Left lobe of liver (tissue), 2 donors: ENCODE results near the gene AGA. TPM values are rescaled to one million over a fixed set of nuclear protein-coding genes. Genes with fewer than 3 reads are reported as not detected.

Experiments used
- ATAC-seq: fragments of 200-7000 bp; cut with Tn5 transposase; one replicate; pipeline ENCODE4 v1.9.1; 2020; ENCODE audit warnings: mild to moderate bottlenecking, moderate library complexity
- DNase-seq: peaks from one replicate; pipeline ENCODE4 v3.0.0-alpha.2; 2020; ENCODE audit warnings: low spot score
- total RNA-seq: library from RNA; stranded (reverse); gene quantifications from one replicate; pipeline ENCODE4 v1.2.1, GENCODE V29; 2021
- donor health status: DM: no; HTN: no; CAD: no; lungs with moderate emphysema.
- donor health status: DM: no; HTN: yes; CAD: no.

AGA gene
- total RNA-seq, result 13.7 TPM

DNA sequence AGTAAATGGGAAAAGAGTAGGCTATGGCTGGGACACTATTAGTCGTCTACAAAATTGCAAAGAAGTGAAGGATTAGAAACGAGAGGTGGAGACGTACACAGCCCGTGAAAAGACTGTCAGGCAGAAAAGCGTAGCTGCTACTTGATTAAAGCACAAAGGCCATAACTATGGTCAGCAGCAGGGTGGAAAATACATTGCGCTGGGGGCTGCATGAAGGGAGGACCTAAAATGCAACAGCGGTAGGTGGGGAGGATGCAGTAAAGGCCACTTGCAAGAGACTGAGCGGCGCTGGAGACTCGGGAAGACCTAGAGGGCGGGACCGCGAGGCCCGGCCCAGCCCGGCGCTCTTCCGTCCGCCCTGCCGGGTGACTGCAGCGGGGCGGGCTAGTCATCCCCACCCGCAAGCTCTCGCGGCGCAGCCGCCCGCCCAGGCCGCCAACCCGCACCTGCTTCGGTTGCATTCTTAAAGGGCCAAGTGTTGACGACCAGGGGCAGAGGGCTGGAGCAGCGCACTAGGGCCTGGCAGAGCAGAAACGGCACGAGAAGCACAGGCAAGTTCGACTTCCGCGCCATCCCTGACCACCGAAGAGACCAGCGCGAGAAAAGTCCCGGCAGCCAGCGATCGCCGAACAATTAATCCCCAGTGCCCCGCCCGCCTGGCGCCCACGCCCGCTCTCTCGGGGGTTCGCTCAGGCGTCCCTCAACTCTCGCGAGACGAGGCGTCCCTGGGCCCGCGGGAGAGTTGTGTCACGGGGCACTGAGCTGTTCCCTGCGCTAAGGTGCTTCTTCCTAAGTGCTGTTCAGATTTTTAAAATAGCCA is at the start of gene AGA:
TSS of gene AGA (minus strand) at position 635 of the 820 bp plus-strand sequence. CDS start at position 573, 62 bp downstream.
- ATAC-seq, result peak; percentile 96
- DNase-seq, result peak; percentile 97

DNA sequence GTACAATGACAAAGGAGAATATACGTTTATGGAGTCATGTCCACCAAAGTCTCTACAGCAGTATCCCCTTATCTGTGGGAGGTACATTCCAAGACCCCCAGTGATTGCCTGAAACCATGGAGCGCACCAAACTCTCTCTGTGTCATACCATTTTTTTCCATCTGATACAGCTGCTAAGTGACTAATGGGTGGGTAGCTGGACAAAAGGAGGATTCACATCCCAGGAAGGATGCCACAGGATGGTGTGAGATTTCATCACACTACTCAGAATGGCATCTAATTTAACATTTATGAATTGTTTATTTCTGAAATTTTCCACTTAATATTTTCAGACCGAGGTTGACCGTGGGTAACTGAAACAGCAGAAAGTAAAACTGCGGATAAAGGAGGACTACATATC is 49.8 kb upstream of the AGA start:
- DNase-seq (no peak), ATAC-seq (no peak)

DNA sequence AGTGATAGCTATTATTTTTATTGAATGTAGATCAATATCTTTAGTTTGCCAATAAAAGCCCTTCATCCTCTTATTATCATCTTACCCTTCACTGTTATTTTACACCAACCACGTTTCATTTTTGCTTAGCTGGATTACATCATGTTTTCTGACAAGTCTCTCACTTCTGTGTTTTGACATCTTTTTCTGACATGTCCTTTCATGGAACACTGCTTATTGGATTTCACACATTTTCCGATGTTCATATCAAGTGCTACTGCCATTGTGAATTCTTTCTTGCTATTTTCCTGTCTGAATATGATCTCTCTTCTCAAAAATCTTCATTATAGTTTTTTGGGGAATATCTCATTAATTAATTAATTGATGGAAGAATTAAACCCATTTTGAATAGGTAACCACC is 48.5 kb upstream of the AGA start:
- DNase-seq (no peak), ATAC-seq (no peak)

DNA sequence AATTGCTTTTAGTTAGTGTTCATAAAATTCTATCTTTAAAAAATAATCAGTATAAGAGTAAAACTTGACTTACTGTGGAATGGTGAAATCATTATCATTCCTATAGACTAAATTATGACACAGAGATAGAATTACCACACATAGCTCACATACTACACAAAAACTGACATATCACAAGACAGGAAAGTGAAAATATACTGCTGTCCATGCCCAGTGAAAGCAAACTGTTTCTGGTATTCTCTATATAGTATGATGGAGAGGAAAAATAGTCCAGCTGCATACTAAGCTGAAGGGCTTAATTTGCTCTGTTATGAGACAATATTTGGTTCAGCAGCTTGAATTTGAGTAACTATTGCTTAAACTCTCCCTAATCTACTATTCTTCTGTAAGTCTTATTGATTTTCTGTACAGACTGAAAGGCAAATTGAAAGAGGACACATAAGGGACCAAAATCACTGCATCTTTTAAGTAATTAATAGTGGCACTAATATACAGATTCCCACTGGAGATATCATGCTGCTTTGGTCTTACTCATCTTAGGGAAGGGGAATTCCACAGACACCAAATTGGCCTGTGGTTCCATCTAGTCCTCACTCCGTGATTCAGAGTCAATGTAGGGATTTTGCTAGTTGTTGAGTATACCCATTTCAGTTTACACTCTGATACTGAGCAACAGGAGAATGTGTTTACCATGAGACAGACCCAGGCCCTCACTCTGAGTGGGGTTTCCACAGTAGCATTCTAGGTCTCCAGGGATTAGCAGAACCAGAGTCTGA is 47.4 kb upstream of the AGA start:
- ATAC-seq (no peak), DNase-seq (no peak)

DNA sequence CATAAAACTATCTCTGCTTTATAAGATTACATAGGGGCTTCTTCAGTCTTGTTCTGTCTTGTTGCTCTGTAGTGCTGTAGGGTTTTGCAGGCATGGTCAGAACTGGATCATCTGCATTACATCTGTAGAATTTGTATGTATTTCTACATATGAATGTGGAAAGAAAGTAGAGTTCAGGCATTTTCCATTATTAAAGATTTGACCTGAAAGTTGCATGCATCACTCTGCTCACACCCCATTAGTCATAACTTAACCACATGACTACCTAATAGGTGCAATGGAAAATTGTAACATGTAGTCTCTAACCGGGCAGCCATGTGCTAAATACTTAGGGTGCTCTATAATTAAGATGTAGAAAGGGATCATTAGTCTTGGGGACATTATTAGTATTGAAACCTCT is 45.7 kb upstream of the AGA start:
- DNase-seq, result no peak
- no peak for ATAC-seq

DNA sequence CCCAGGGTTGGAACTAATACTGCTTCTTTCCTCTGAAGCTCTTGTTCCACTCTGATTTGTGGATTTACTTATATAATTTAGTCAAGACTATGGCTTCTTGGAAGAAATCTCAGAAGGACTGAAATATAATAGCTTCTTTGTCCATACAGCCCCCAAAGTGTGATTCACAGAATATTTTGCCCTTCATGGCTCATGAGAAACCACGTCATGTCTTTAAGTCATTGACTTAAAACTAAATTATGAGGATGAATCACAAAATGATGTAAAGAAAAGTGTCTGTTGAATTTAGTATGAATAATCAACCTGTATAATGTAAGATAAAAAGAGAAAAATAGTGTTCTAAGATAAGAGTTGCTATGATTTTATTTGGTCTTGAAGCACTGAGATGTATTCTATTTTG is 43.3 kb upstream of the AGA start:
- ATAC-seq, result no peak
- DNase-seq, result no peak

DNA sequence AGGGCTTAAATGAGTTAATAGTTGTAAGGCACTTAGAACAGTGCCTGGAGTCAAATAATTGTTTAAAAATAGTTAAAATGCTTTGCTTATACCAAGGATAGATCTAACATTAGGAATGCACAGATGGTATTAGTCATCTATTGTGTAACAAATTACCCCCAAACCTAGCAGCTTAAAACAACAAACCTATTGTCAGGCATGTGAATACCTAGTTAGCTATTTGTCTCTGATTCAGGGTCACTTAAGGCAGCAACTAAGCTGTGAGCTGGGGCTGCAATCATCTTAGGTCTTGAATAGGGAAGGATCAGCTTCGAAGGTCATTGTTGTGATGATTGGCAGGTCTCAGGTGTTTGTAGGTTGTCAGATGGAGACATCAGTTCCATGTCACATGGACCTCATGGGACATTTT is 42.4 kb upstream of the AGA start:
- ATAC-seq (no peak), DNase-seq (no peak)

DNA sequence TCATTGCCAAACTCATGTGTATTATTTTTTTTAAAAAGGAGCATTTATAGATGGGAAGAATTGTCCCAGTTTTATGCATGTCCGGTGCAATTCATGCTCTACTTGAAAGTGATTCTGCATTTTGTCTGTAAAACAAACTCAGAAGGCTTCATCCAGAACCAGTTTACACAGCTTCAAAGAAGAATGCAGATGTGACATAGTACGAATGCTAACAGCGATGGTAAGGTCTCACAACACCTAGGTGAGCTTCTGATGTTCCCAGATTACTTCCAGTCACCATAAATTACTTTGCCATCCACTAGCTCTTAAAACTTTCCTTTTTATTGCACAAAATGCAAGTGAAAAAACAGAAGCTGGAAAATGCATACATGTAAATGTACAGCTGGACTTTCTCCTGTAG is 41.5 kb upstream of the AGA start:
- no peak for DNase-seq
- ATAC-seq, result no peak

DNA sequence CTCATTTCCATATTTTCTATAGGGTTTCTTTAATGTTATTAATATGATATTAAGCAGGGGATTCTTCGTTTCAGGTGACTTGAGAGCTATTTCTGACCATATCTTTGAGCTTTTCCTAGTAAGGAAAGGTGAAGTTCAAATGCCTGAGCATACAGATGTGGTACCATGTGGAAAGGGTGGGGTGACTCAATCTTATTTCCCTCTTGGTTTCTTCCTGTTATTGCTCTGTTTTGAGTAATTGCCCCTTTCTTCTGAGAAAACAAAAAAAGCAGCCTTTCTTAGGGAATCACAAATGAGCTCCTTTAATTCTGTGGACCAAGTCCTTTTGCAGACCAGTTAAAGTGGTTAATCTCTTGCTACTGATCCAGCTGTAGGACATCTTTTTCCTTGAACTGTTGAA is 41.0 kb upstream of the AGA start:
- DNase-seq (no peak), ATAC-seq (no peak)

DNA sequence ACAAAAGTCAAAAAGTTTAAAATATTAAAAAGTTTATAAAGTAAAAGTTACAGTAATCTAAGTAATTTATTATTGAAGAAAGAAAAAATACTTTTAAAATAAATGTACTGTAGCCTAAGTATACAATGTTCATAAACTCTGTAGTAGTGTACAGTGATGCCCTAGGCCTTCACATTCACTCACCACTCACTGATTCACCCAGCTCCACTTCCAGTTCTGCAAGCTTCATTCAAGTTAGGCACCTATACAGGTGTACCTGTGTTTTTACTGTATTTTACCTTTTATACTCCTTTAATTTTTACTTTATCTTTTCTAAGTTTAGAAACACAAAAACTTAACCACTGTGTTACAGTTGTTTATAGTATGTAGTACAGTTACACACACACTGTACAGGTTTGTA is 40.1 kb upstream of the AGA start:
- ATAC-seq, result no peak
- DNase-seq, result no peak

DNA sequence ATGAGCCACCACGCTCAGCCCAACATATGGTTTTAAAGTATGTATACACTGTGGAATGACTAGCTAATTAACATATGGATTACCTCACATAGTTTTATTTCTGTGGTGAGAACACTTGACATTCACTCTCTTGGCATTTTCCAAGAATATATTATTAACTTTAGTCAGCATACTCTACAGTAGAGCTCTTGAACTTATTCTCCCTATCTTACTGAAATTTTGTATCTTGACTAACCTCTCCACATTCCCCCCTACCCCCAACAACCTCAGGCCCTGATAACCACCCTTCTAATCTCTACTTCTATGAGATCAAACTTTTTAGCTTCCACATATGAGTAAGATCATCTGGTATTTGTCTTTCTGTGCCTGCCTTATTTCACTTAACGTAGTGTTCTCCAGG is 38.6 kb upstream of the AGA start:
- ATAC-seq (no peak), DNase-seq (no peak)

DNA sequence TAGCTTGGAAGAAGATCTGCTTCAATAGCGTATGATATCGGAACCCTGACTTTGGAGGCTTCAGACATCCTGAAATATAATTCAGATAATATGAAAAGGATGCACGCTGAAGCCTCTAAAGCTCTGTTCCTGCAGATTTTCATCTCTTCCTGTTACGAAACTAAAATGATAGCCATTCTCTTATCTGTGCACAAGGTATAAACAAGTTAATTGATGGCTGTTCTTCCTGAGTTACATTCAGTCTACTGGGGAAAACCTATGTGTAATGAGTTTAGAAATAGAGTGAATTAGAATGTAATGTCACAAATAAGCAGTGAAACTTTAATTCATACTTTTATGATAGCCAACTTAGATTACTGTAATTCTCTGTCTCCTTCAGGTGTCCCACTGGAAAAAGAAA is 36.8 kb upstream of the AGA start:
- ATAC-seq, result no peak
- no peak for DNase-seq

DNA sequence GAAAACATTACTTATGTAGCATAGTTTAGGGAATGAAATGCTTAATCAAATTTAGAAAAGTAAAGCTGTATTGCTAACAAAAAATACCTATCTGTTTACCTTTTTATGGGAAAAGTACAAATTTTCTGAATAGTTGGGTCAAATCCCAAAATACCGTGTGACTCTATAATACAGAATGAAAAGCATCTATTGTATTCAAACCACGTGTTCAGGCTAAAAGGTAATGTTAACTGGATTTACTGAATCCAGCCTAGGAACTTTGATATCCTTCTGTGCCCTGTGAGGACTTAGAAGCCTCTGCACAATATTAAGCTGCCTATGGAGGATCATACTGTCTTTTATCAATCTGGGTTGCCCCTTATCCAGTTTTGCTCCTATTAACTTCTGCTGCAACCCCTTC is 36.3 kb upstream of the AGA start:
- no peak for ATAC-seq
- DNase-seq, result no peak

DNA sequence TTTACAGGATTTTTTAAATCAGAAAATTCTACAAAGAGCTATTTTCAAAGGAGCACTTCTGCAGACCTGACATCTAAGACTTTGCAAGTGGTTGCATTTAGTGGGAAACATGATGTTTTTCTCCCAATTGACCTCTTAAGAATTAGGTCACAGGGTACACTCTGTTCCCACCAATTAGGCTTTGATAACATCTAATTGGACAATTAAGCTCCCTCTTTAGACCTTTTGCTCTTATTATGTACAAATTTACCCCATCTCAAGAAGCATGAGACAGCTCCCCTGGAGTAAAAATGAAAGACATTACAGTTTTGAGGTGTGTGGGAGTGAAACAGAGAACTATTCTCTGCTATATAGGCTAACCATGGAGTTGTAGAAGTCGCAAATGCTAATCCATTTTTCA is 31.8 kb upstream of the AGA start:
- DNase-seq (no peak), ATAC-seq (no peak)

DNA sequence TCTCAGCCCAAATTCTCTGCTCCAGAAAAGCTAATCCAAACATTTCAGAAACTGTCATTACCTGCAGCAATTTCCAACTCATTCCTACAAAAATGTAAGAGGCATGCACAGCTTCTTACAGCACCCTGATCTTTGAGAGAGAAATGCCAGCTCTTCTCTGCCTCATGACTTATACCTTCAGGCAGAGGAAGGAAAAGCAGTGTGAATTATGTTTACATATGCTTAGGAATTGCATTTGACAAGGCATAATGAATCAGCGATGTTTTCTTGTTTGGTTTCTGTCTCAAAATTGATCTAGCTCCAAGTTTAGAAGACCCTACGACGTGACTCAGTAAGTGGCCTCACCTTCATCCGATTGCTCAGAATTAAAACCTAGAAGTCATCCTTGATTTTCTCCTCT is 21.8 kb upstream of the AGA start:
- no peak for DNase-seq
- ATAC-seq, result no peak

DNA sequence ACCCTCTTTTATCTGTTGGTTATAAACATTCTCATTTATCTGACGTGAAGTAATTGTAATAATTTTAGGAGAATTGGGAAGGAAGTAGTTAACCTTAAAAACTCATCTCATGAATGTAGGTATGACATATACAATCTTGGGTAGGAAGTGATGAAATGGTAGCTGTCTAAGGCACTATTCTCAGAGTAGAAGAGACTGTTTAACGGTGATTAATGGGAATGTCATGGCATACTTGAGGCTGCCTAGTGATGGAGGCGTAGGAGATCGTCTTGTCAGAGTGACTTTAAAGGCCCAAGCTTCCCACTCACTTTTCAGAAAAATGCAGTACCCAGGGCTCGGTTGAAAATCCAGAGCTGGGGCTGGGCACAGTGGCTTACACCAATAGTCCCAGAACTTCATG is 19.4 kb upstream of the AGA start:
- DNase-seq (no peak), ATAC-seq (no peak)

DNA sequence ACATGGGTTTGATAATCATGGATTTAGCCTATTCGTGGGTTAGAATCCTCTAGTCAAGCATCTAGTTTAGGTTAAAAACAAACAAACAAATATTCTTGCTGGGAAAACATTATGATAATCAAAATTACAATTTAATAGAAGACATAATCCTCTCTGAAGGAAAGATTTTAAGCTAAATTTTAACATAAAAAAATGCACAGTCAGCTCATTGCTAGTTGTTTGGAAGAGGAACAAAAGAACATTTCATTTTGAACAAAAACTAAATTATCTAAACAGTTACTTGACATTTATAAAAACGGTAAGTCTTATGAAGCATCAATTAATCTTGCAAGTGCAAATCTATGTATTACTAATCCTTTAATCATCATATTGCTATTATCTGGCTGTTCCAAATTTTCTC is 18.2 kb upstream of the AGA start:
- no peak for DNase-seq
- no peak for ATAC-seq

DNA sequence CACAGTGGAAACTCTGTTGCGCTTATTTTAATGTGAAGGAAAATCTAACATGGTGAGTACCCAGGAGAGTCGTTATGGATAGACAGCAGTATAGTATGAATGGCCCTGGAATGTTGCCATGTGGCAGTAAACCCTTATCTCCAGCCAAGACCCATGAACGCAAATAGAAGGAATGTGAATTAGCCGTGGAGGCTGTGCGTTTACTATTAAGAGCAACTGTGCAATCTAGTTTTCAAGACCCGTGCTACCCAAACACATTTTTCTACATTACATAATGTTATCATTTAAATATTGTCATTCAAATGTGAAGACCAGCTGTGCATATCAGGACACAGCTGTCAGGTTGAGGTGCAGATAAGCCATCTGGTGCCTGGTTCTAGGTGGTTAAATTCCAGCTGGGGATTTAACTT is 13.3 kb upstream of the AGA start:
- no peak for DNase-seq
- ATAC-seq, result no peak

DNA sequence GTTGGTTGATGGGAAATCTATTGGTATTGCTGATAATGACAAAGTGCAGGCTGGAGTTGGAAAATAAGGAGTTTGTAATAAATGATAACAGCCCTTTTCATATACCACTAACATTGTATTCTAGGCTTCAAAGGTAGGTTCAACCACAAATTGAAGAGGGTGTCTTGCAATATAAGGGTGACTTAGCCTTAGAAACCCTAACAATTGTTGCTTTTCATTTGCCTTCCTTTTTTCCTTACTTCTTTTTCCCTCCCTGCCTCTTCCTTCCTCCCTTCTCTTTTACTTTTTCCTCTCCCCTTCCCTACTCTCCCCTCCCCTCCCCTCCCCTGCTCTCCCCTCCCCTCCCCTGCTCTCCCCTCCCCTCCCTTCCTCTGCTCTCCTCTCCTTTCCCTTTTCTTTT is 10.9 kb upstream of the AGA start:
- no peak for DNase-seq
- no peak for ATAC-seq

DNA sequence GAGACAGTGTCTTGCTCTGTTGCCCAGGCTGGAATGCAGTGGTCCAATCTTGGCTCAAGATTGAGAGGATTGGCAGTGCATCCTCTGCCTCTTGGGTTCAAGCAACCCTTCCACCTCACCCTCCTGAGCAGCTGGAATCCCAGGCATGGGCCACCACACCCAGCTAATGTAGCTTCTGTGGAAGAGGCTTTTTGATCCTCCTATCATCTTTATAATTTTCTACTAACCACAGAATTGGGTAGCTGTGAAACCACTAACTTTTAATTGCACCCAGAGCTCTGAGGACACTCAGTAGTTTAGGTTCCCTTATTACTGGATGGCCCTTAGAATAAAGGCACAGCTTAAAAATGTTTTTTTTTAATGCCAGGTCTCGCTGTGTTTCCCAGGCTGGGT is 8.9 kb upstream of the AGA start:
- DNase-seq (no peak), ATAC-seq (no peak)

DNA sequence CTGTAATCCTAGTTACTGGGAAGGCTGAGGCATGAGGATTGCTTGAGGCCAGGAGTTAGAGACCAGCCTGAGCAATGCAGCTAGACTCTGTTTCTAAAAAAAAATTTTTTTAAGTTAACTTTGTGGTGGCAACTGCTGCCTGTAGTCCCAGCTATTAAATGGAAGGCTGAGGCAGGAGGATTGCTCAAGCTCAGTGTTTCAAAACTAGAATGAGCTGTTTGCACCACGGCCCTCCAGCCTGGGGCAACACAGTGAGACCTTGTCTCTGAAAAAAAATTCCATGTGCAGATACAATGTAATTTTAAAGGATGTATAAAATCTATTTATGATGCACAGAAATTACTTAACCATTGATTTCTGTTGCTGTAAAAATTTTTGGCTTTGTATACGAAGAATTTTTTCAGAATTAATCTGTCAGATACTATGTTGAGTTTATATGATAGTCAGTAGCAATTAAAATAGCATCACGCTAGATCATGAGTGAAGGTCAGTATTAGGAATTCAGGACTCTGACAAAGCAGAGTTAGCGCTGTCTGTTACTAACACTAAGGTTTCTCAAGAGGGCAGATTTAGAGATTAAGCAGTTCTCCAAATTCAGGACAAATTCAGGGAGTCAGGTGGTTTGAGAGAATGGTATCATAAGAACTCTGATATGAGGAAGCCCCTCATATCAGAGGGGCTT is 8.3 kb upstream of the AGA start:
- ATAC-seq, result no peak
- DNase-seq, result no peak

DNA sequence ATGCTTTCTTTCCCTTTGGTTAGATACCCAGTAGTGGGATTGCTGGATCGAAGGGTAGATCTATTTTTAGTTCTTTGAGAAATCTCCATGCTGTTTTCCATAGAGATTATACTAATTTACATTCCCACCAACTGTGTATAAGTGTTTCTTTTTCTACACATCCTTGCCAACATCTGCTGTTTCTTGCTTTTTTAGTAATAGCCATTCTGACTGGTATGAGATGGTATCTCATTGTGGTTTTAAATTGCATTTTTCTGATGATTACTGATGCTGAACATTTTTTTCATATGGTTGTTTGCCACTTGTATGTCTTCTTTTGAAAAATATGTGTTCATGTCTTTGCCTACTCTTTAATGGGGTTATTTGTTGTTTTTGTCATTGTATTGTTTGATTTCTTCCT is 6.6 kb upstream of the AGA start:
- ATAC-seq, result no peak
- no peak for DNase-seq
